H1 (cell line): ENCODE data around the gene CAV3. TPM values are rescaled to one million over a fixed set of nuclear protein-coding genes. Genes with fewer than 3 reads are reported as not detected.

Source experiments
- CTCF ChIA-PET: fragments of 300-600 bp; sonication (Branson Sonifier 250); formaldehyde crosslinking; loops from one replicate; lab custom pipeline; 2021; ENCODE audit not compliant: partially characterized antibody; lab: Charles Lee
- POLR2A ChIA-PET: fragments of 300-600 bp; sonication (Branson Sonifier 250); formaldehyde crosslinking; loops from one replicate; lab custom pipeline; 2021; ENCODE audit warnings: inconsistent platforms; ENCODE audit not compliant: partially characterized antibody; lab: Charles Lee
- DNase-seq, 2 experiments: peaks; one replicate each; pipeline versions ENCODE4 v3.0.0 to v3.0.0-alpha.2; 2010 to 2022; ENCODE audit warnings: low spot score in 2 of 2, low read depth in 1 of 2, mixed read lengths in 1 of 2
- FAIRE-seq: peaks from 2 replicates; lab custom pipeline; 2011; peaks lifted over from hg19 to GRCh38; lab: Jason Lieb, UNC
- H2AFZ ChIP-seq: 2 replicates; pipeline ENCODE4 v1.8.1; 2012; ENCODE audit warnings: low read length, inconsistent platforms
- H2AK5ac ChIP-seq: 2 replicates; pipeline ENCODE4 v1.6.1; 2013; ENCODE audit warnings: low read depth, low read length
- H2BK120ac ChIP-seq: replicated peaks from 2 replicates; pipeline ENCODE3; 2013; ENCODE audit warnings: low read depth, low read length, inconsistent platforms
- H2BK12ac ChIP-seq: 2 replicates; pipeline ENCODE4 v1.6.1; 2013; ENCODE audit warnings: low read depth, low read length
- H2BK15ac ChIP-seq: 2 replicates; pipeline ENCODE4 v1.6.1; 2013; ENCODE audit warnings: low read length
- H2BK20ac ChIP-seq: 2 replicates; pipeline ENCODE4 v1.6.1; 2013; ENCODE audit warnings: low read length
- H2BK5ac ChIP-seq: 2 replicates; pipeline ENCODE4 v1.6.1; 2013; ENCODE audit warnings: low read depth, low read length
- H3K14ac ChIP-seq: 2 replicates; pipeline ENCODE4 v1.6.1; 2013; ENCODE audit warnings: inconsistent platforms; ENCODE audit not compliant: insufficient read length
- H3K18ac ChIP-seq: 2 replicates; pipeline ENCODE4 v1.6.1; 2013; ENCODE audit warnings: low read length; ENCODE audit errors: extremely low read depth
- H3K23ac ChIP-seq: 2 replicates; pipeline ENCODE4 v1.6.1; 2013; ENCODE audit warnings: inconsistent platforms; ENCODE audit not compliant: insufficient read length
- H3K23me2 ChIP-seq: 2 replicates; pipeline ENCODE4 v1.6.1; 2013; ENCODE audit warnings: low read depth, low read length
- H3K27ac ChIP-seq: 2 replicates; pipeline ENCODE4 v1.6.1; 2011; ENCODE audit warnings: low read depth, low read length, inconsistent platforms
- H3K27me3 ChIP-seq, 4 experiments: replicated peaks in 1 of 4; 1 replicate in 1 of 4; 2 replicates in 3 of 4; pipeline versions ENCODE4 v1.6.1 to v1.8.1; 2011 to 2013; ENCODE audit warnings: low read length in 3 of 4, mild to moderate bottlenecking in 3 of 4, inconsistent platforms in 2 of 4, mixed read lengths in 2 of 4, moderate library complexity in 1 of 4; ENCODE audit not compliant: control insufficient read depth in 3 of 4, insufficient read depth in 3 of 4; ENCODE audit errors: extremely low read depth in 1 of 4
- H3K36me3 ChIP-seq, 4 experiments: 2 replicates each; pipeline versions ENCODE4 v1.6.1 to v1.8.1; 2011 to 2013; ENCODE audit warnings: mild to moderate bottlenecking in 4 of 4, low read length in 3 of 4, moderate library complexity in 2 of 4, control low read depth in 1 of 4, inconsistent platforms in 1 of 4; ENCODE audit not compliant: insufficient read depth in 4 of 4, control insufficient read depth in 2 of 4
- H3K4ac ChIP-seq: replicated peaks from 2 replicates; pipeline ENCODE3; 2013; ENCODE audit warnings: low read length, low read depth, mixed read lengths, inconsistent platforms; ENCODE audit not compliant: insufficient read length
- H3K4me1 ChIP-seq, 4 experiments: replicated peaks in 1 of 4; 1 replicate in 1 of 4; 2 replicates in 3 of 4; pipeline versions ENCODE4 v1.6.1 to v1.8.1; 2011 to 2013; ENCODE audit warnings: low read length in 3 of 4, inconsistent platforms in 2 of 4, mixed read lengths in 1 of 4; ENCODE audit not compliant: insufficient read depth in 4 of 4, control insufficient read depth in 3 of 4
- H3K4me2 ChIP-seq, 2 experiments: 2 replicates each; pipeline versions ENCODE4 v1.6.1 to v1.8.1; 2011 to 2013; ENCODE audit warnings: low read depth in 2 of 2, low read length in 2 of 2, control low read depth in 1 of 2, inconsistent platforms in 1 of 2, mild to moderate bottlenecking in 1 of 2; ENCODE audit not compliant: insufficient read depth in 1 of 2
- H3K4me3 ChIP-seq, 4 experiments: fragments of 200-600, 300-600 bp in 1 of 4; sonication (generic), shearing (Covaris generic), sonication (Bioruptor Twin) in 1 of 4; 2 replicates each; pipeline versions ENCODE4 v1.5.1 to v1.8.1; 2011 to 2016; ENCODE audit warnings: low read length in 4 of 4, low read depth in 3 of 4, control low read depth in 2 of 4, inconsistent platforms in 2 of 4, mild to moderate bottlenecking in 2 of 4, mixed read lengths in 1 of 4, moderate library complexity in 1 of 4; ENCODE audit not compliant: insufficient read depth in 2 of 4; ENCODE audit errors: extremely low read depth in 1 of 4
- H3K56ac ChIP-seq: replicated peaks from 2 replicates; pipeline ENCODE3; 2013; ENCODE audit warnings: low read depth, mild to moderate bottlenecking, mixed read lengths, low read length, inconsistent platforms; ENCODE audit not compliant: insufficient read length
- H3K79me1 ChIP-seq: 2 replicates; pipeline ENCODE4 v1.6.1; 2013; ENCODE audit warnings: low read depth, low read length, control low read depth
- H3K79me2 ChIP-seq, 2 experiments: 2 replicates each; pipeline versions ENCODE4 v1.6.1 to v1.8.1; 2012 to 2013; ENCODE audit warnings: low read length in 2 of 2, mild to moderate bottlenecking in 2 of 2, inconsistent platforms in 1 of 2; ENCODE audit not compliant: insufficient read depth in 2 of 2, control insufficient read depth in 1 of 2
- H3K9ac ChIP-seq, 4 experiments: replicated peaks in 1 of 4; 1 replicate in 1 of 4; 2 replicates in 3 of 4; pipeline versions ENCODE4 v1.6.1 to v1.8.1; 2011 to 2013; ENCODE audit warnings: low read depth in 3 of 4, low read length in 3 of 4, control low read depth in 2 of 4, mild to moderate bottlenecking in 2 of 4, moderate library complexity in 2 of 4, inconsistent platforms in 1 of 4; ENCODE audit errors: extremely low read depth in 1 of 4
- H3K9me3 ChIP-seq, 2 experiments: 2 replicates each; pipeline versions ENCODE4 v1.6.1 to v1.8.1; 2012 to 2013; ENCODE audit warnings: mild to moderate bottlenecking in 2 of 2, moderate library complexity in 2 of 2, control low read depth in 1 of 2, inconsistent platforms in 1 of 2, low read depth in 1 of 2, low read length in 1 of 2, mixed read lengths in 1 of 2; ENCODE audit not compliant: insufficient read depth in 2 of 2
- H4K20me1 ChIP-seq, 2 experiments: replicated peaks in 1 of 2; 2 replicates each; pipeline versions ENCODE3 to v1.8.1; 2011 to 2013; ENCODE audit warnings: inconsistent platforms in 2 of 2, low read length in 2 of 2, mild to moderate bottlenecking in 1 of 2; ENCODE audit not compliant: insufficient read depth in 2 of 2, control insufficient read depth in 1 of 2
- H4K5ac ChIP-seq: 2 replicates; pipeline ENCODE4 v1.6.1; 2013; ENCODE audit warnings: low read length, low read depth, mixed read lengths, inconsistent platforms; ENCODE audit not compliant: insufficient read length
- H4K8ac ChIP-seq: 2 replicates; pipeline ENCODE4 v1.8.0; 2013; ENCODE audit warnings: mild to moderate bottlenecking, moderate library complexity, low read length, inconsistent platforms; ENCODE audit not compliant: insufficient read depth; ENCODE audit errors: extremely low read depth
- H4K91ac ChIP-seq: replicated peaks from 2 replicates; pipeline ENCODE3; 2013; ENCODE audit warnings: low read length, mixed read lengths, inconsistent platforms; ENCODE audit not compliant: insufficient read length
- CEBPB ChIP-seq: IDR thresholded peaks from 2 replicates; pipeline ENCODE4 v1.6.1; 2012; ENCODE audit warnings: low read depth, low read length
- NRF1 ChIP-seq: IDR thresholded peaks from 2 replicates; pipeline ENCODE4 v1.6.1; 2011; ENCODE audit warnings: mild to moderate bottlenecking, low read depth, low read length, improper control_type of control experiment
- polyA plus RNA-seq, 7 experiments: library from polyadenylated mRNA; depleted of rRNA in 3 of 7; stranded (reverse) in 5 of 7; unstranded in 2 of 7; fragments of >200 nt in 5 of 7; fragments of 200-250 nt in 2 of 7; gene quantifications; 1 replicate in 5 of 7; 2 replicates in 1 of 7; 4 replicates in 1 of 7; pipeline versions ENCODE4 v1.2.1 to v1.2.3, GENCODE V29; 2011 to 2013; ENCODE audit warnings: missing spikeins in 2 of 7, mixed read lengths in 2 of 7
- total RNA-seq: library from RNA; stranded (reverse); fragmentation: NEBNext Ultra II Directional; extraction: Animal tissue kit (Norgen Biotek cat#: 25700); gene quantifications from 2 replicates; pipeline ENCODE4 v1.2.1, GENCODE V29; 2021

Gene CAV3
- total and polyA plus RNA-seq, 2 of the 8 experiments (the other 6 are each of a cell fraction or from before 2014, with no cell fraction given) = not detected

DNA sequence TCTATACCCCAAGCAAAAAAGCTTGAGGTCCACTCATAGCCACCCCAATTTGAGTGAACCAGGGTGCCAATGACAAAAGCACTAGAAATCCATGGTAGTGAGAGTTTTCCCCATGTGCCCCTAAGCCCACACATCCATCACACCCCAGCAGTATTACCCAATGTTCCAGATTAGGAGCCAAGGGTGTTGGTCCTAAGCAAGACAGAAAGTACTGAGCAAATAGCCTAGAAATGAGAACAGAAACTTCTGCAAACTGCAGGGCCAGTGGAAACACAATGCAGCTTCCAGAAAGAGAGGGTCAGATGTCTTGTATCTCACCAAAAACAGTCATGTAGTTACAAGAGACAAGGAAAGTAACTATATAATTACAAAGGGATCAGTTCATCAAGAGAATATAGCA, 46.7 kb downstream of the CAV3 start:
- FAIRE-seq = no peak
- H2AFZ ChIP-seq = no peak overlapping the region
- H3K79me2 ChIP-seq = no peaks in the 10 kb centered on the region
- H4K91ac ChIP-seq = no peak overlapping the region
- no peak overlapping the region for H2BK15ac ChIP-seq
- no peak for DNase-seq
- no peak overlapping the region for H2BK120ac ChIP-seq
- H3K79me1 ChIP-seq = no peaks in the 10 kb centered on the region; the same call in 1 of the 2 replicates
- H3K36me3 ChIP-seq = no peaks in the 10 kb centered on the region
- no peak overlapping the region for H3K23ac ChIP-seq
- H3K27me3 ChIP-seq = peaks cover 0 to 1% (median 0%) of the 10 kb centered on the region in 4 experiments; a peak in 1 of 7 replicates
- H2AK5ac ChIP-seq = no peak overlapping the region
- no peak overlapping the region for H2BK12ac ChIP-seq
- no peak overlapping the region for H3K18ac ChIP-seq
- no peak overlapping the region for H3K4me3 ChIP-seq
- no peak overlapping the region for H2BK5ac ChIP-seq
- H4K20me1 ChIP-seq = peaks cover 0 to 1% of the 10 kb centered on the region in 2 experiments
- CTCF ChIA-PET = interaction anchor here (1.5 kb wide), 1 partner anchor 11 kb away, joined by 9 read pairs; the partner anchor contains the start of gene OXTR
- no peak overlapping the region for H2BK20ac ChIP-seq
- TF ChIP-seq NRF1 = no peak
- TF ChIP-seq CEBPB = no peak
- TF ChIP-seq, all 59 proteins: peak for 0
- Histone ChIP-seq H3K23me2 (no peaks in the 10 kb centered on the region), H4K8ac (no peak overlapping the region), H3K4me1 (peaks cover 2 to 11% (median 7%) of the 10 kb centered on the region in 4 experiments; a peak in 4 of 7 replicates), H4K5ac (no peak overlapping the region), H3K9me3 (no peaks in the 10 kb centered on the region), H3K14ac (no peak overlapping the region), H3K4ac (no peak overlapping the region), H3K9ac (no peak overlapping the region), H3K56ac (no peak overlapping the region), H3K27ac (no peak overlapping the region), H3K4me2 (no peak overlapping the region)
- POLR2A ChIA-PET = no interaction called here
